ENCODE results near the gene SETD3.

SETD3 gene

GRCh38 chr14:99360774-99361595 is 119.7 kb downstream of the SETD3 start:
- no peak overlapping the region for H3K4me2 ChIP-seq
- H3K9ac ChIP-seq, result no peak overlapping the region
- no peaks in the 10 kb centered on the region for H3K36me3 ChIP-seq (ENCODE audit: insufficient read depth)
- no peak overlapping the region for H2AFZ ChIP-seq (ENCODE audit: low read depth)
- no peak overlapping the region for H3K4me3 ChIP-seq (IDR thresholded peaks at IDR 0.05; ENCODE audit: insufficient read depth, low read depth, low read length)
- H4K20me1 ChIP-seq (ENCODE audit: insufficient read depth), result no peaks in the 10 kb centered on the region
- no peak overlapping the region for H3K27ac ChIP-seq
- H3K27me3 ChIP-seq (ENCODE audit: insufficient read depth, low read depth), result no peaks in the 10 kb centered on the region
- H3K4me1 ChIP-seq (ENCODE audit: low read depth, poor library complexity, severe bottlenecking), result no peaks in the 10 kb centered on the region
- H3K79me2 ChIP-seq (ENCODE audit: insufficient read depth, low read depth), result no peaks in the 10 kb centered on the region
- TF ChIP-seq CTCF (conservative IDR thresholded peaks at IDR 0.05; ENCODE audit: low read depth, low read length), result no peak

- Histone ChIP-seq H3K27me3 (ENCODE audit: insufficient read depth, low read depth) (no peaks in the 10 kb centered on the region), H3K36me3 (ENCODE audit: insufficient read depth) (no peaks in the 10 kb centered on the region)
These were observed 120.8 kb downstream of the SETD3 start for GRCh38 chr14:99359906-99360305.

GRCh38 chr14:99357916-99358390 is 122.7 kb downstream of the SETD3 start:
- Histone ChIP-seq H3K79me2 (ENCODE audit: insufficient read depth, low read depth) (no peaks in the 10 kb centered on the region), H3K4me2 (no peak overlapping the region), H3K36me3 (ENCODE audit: insufficient read depth) (no peaks in the 10 kb centered on the region), H3K27me3 (ENCODE audit: insufficient read depth, low read depth) (no peaks in the 10 kb centered on the region), H3K4me1 (ENCODE audit: low read depth, poor library complexity, severe bottlenecking) (no peaks in the 10 kb centered on the region), H3K4me3 (IDR thresholded peaks at IDR 0.05; ENCODE audit: insufficient read depth, low read depth, low read length) (no peak overlapping the region), H3K9ac (no peak overlapping the region), H3K27ac (no peak overlapping the region), H4K20me1 (ENCODE audit: insufficient read depth) (no peaks in the 10 kb centered on the region), H2AFZ (ENCODE audit: low read depth) (no peak overlapping the region)
- TF ChIP-seq CTCF (conservative IDR thresholded peaks at IDR 0.05; ENCODE audit: low read depth, low read length), result no peak

More at GRCh38 chr14:99359906-99360305, 120.8 kb downstream of the SETD3 start:
- TF ChIP-seq CTCF (conservative IDR thresholded peaks at IDR 0.05; ENCODE audit: low read depth, low read length), result no peak
- no peak overlapping the region for H3K4me3 ChIP-seq (IDR thresholded peaks at IDR 0.05; ENCODE audit: insufficient read depth, low read depth, low read length)
- no peak overlapping the region for H3K4me2 ChIP-seq
- H2AFZ ChIP-seq (ENCODE audit: low read depth), result no peak overlapping the region
- H3K4me1 ChIP-seq (ENCODE audit: low read depth, poor library complexity, severe bottlenecking), result no peaks in the 10 kb centered on the region
- no peaks in the 10 kb centered on the region for H3K79me2 ChIP-seq (ENCODE audit: insufficient read depth, low read depth)
- H3K27ac ChIP-seq, result no peak overlapping the region
- H4K20me1 ChIP-seq (ENCODE audit: insufficient read depth), result no peaks in the 10 kb centered on the region
- H3K9ac ChIP-seq, result no peak overlapping the region

- no peak overlapping the region for H3K4me2 ChIP-seq
- H3K9ac ChIP-seq, result no peak overlapping the region
- H3K36me3 ChIP-seq (ENCODE audit: insufficient read depth), result no peaks in the 10 kb centered on the region
- no peaks in the 10 kb centered on the region for H4K20me1 ChIP-seq (ENCODE audit: insufficient read depth)
- no peak overlapping the region for H3K4me3 ChIP-seq (IDR thresholded peaks at IDR 0.05; ENCODE audit: insufficient read depth, low read depth, low read length)
- H3K27ac ChIP-seq, result no peak overlapping the region
- H3K27me3 ChIP-seq (ENCODE audit: insufficient read depth, low read depth), result no peaks in the 10 kb centered on the region
- no peaks in the 10 kb centered on the region for H3K4me1 ChIP-seq (ENCODE audit: low read depth, poor library complexity, severe bottlenecking)
- no peaks in the 10 kb centered on the region for H3K79me2 ChIP-seq (ENCODE audit: insufficient read depth, low read depth)
- H2AFZ ChIP-seq (ENCODE audit: low read depth), result no peak overlapping the region
- no peak for TF ChIP-seq CTCF (conservative IDR thresholded peaks at IDR 0.05; ENCODE audit: low read depth, low read length)
These were observed 123.3 kb downstream of the SETD3 start for GRCh38 chr14:99357151-99357915.

Measured in KMS-11 (cell line).